Ishikawa (cell line): ENCODE measurements around the gene GALNT6.
A peak's percentile ranks its signal among the peaks of the same experiment; 100 is the strongest.

Experiments
- CEBPB ChIP-seq: IDR thresholded peaks from 2 replicates; pipeline ENCODE4 v1.6.1; 2012
- CREB1 ChIP-seq: IDR thresholded peaks from 2 replicates; pipeline ENCODE4 v1.6.1; 2012; ENCODE audit warnings: low read depth
- EGR1 ChIP-seq: IDR thresholded peaks from 2 replicates; pipeline ENCODE4 v1.6.1; 2012
- EP300 ChIP-seq: IDR thresholded peaks from 2 replicates; pipeline ENCODE4 v1.6.1; 2012; ENCODE audit warnings: borderline replicate concordance
- FOXM1 ChIP-seq: IDR thresholded peaks from 2 replicates; pipeline ENCODE4 v1.6.1; 2012; ENCODE audit warnings: low read depth, borderline replicate concordance
- MAX ChIP-seq: IDR thresholded peaks from 2 replicates; pipeline ENCODE4 v1.6.1; 2012
- NFIC ChIP-seq: IDR thresholded peaks from 2 replicates; pipeline ENCODE4 v1.6.1; 2012
- RAD21 ChIP-seq: IDR thresholded peaks from 2 replicates; pipeline ENCODE4 v1.6.1; 2012; ENCODE audit warnings: low read depth
- REST ChIP-seq: IDR thresholded peaks from 2 replicates; pipeline ENCODE4 v1.6.1; 2012; ENCODE audit warnings: low read depth, mild to moderate bottlenecking
- TAF1 ChIP-seq: IDR thresholded peaks from 2 replicates; pipeline ENCODE4 v1.6.1; 2012; ENCODE audit warnings: low read depth, mild to moderate bottlenecking
- TCF12 ChIP-seq: IDR thresholded peaks from 2 replicates; pipeline ENCODE4 v1.6.1; 2012; ENCODE audit warnings: low read depth
- TEAD4 ChIP-seq: IDR thresholded peaks from 2 replicates; pipeline ENCODE4 v1.6.1; 2012
- USF1 ChIP-seq: IDR thresholded peaks from 2 replicates; pipeline ENCODE4 v1.6.1; 2012
- YY1 ChIP-seq: IDR thresholded peaks from 2 replicates; pipeline ENCODE4 v1.6.1; 2012; ENCODE audit warnings: low read depth

The GALNT6 gene

GRCh38 chr12:51334764-51335163 lies 56.4 kb downstream of the GALNT6 start:
- TF ChIP-seq EGR1 = no peak
- no peak for TF ChIP-seq CEBPB
- no peak for TF ChIP-seq TAF1
- no peak for TF ChIP-seq MAX
- no peak for TF ChIP-seq TCF12
- TF ChIP-seq NFIC = no peak
- no peak for TF ChIP-seq TEAD4
- TF ChIP-seq EP300 = no peak

GRCh38 chr12:51333536-51333935 lies 57.7 kb downstream of the GALNT6 start:
- no peak for TF ChIP-seq RAD21
- no peak for TF ChIP-seq TAF1
- TF ChIP-seq REST = no peak
- no peak for TF ChIP-seq TEAD4
- no peak for TF ChIP-seq TCF12
- TF ChIP-seq CEBPB = no peak
- TF ChIP-seq YY1 = no peak
- no peak for TF ChIP-seq USF1
- no peak for TF ChIP-seq EP300
- TF ChIP-seq NFIC = no peak
- TF ChIP-seq MAX = no peak
- no peak for TF ChIP-seq CREB1

GRCh38 chr12:51330186-51330585 lies 61.0 kb downstream of the GALNT6 start:
- TF ChIP-seq CREB1 = no peak
- no peak for TF ChIP-seq FOXM1
- TF ChIP-seq USF1 = 0 out of 2 replicates have a peak, but pooled peaks have one; percentile 26
- no peak for TF ChIP-seq RAD21
- no peak for TF ChIP-seq EGR1

GRCh38 chr12:51329742-51330141 lies 61.5 kb downstream of the GALNT6 start:
- TF ChIP-seq RAD21 (no peak), REST (no peak), EP300 (no peak)

- TF ChIP-seq NFIC (no peak), REST (no peak), CEBPB (no peak), EGR1 (no peak), CREB1 (no peak), TAF1 (no peak), TEAD4 (no peak), TCF12 (no peak), EP300 (no peak)
Measured at GRCh38 chr12:51328587-51328986, 62.6 kb downstream of the GALNT6 start.
